Iris pigment epithelial cell (primary cell): ENCODE results near the gene CNN2.

Experiments
- DNase-seq: peaks from one replicate; pipeline ENCODE4 v3.0.0-alpha.2; 2011; ENCODE audit warnings: low read depth

CNN2 gene

GRCh38 chr19:1025960-1026782 lies at the start of gene CNN2:
CNN2 (plus strand) TSS chr19:1026608; CDS start chr19:1026662, 54 bp downstream.
- peak; percentile 78 for DNase-seq

- DNase-seq, result no peak
These were observed 49.3 kb upstream of the CNN2 start for GRCh38 chr19:977058-977464.

- no peak for DNase-seq
These were observed 47.1 kb upstream of the CNN2 start for GRCh38 chr19:979318-979741.

- peak; percentile 18 for DNase-seq
These were observed 46.0 kb upstream of the CNN2 start for GRCh38 chr19:980133-980998.

- DNase-seq, result peak; percentile 44
These were observed 43.7 kb upstream of the CNN2 start for GRCh38 chr19:982567-983170.

GRCh38 chr19:984165-984967 lies 42.0 kb upstream of the CNN2 start, which contains the start of gene WDR18:
WDR18 (plus strand) TSS chr19:984345; CDS start chr19:984354, 9 bp downstream.
- peak; percentile 86 for DNase-seq

GRCh38 chr19:986083-986482 lies 40.3 kb upstream of the CNN2 start:
- no peak for DNase-seq

GRCh38 chr19:988081-988480 lies 38.3 kb upstream of the CNN2 start:
- no peak for DNase-seq

GRCh38 chr19:988510-988909 lies 37.9 kb upstream of the CNN2 start:
- no peak for DNase-seq

- DNase-seq, result no peak
These were observed 36.9 kb upstream of the CNN2 start for GRCh38 chr19:989381-990081.

GRCh38 chr19:990119-990571 lies 36.3 kb upstream of the CNN2 start:
- no peak for DNase-seq

- DNase-seq, result no peak
These were observed 35.7 kb upstream of the CNN2 start for GRCh38 chr19:990746-991145.

- peak; percentile 67 for DNase-seq
These were observed 35.1 kb upstream of the CNN2 start for GRCh38 chr19:991174-991931.

GRCh38 chr19:991932-992669 lies 34.3 kb upstream of the CNN2 start:
- DNase-seq, result no peak

- no peak for DNase-seq
These were observed 33.7 kb upstream of the CNN2 start for GRCh38 chr19:992670-993055.

GRCh38 chr19:993361-993830 lies 33.0 kb upstream of the CNN2 start:
- DNase-seq, result no peak

- no peak for DNase-seq
These were observed 32.5 kb upstream of the CNN2 start for GRCh38 chr19:993831-994393.

- no peak for DNase-seq
These were observed 31.9 kb upstream of the CNN2 start for GRCh38 chr19:994516-994915.
